Stimulated activated CD8-positive, alpha-beta memory T cell treated with anti-CD3 and anti-CD28 coated beads, Interleukin-12 subunit alpha, Interleukin-12 subunit beta, amount 100 ng/mL, for 24 hours (primary cell): ENCODE measurements around the gene IPO8.
"Not testable (repeated sequence)": the region's sequence is repeated elsewhere in the genome, so short reads cannot be mapped to it uniquely, and the experiment has no call there.

Source experiments
- DNase-seq: peaks from one replicate; pipeline ENCODE4 v3.0.0-alpha.2; 2020; ENCODE audit errors: extremely low read depth

IPO8 gene

DNA sequence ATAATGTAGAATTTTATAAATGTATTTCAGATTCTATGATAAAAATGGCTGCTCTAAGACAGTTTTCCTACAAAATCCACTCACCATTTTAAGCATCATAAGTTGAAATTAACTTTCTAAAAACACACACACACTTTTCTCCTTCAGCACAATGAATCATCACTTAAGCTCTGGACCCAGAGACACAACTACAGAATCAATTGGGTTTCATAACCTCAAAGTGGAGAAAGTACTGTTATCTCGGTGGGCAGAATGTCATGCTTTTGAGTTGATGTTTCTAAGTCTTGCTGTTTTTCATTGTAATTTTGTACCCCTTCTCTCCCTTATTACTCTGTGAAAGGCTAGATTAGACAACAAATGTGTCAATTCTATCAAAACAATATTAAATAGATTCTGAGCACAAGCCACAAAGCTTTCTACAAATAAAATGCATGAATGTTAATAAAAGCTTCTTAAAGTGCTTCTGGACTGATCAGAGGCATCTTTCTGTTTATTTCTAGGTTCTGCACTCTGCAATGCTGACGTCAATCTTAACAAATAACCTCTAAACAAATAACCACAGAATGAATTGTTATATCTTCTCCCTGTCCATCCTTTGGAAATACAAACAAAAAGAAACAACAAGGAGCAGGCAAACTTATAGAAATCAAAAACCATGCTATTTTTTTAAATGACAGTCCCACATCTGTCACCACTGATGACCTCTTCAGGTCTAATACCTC lies 8.2 kb downstream of the IPO8 start:
- DNase-seq: no peak

DNA sequence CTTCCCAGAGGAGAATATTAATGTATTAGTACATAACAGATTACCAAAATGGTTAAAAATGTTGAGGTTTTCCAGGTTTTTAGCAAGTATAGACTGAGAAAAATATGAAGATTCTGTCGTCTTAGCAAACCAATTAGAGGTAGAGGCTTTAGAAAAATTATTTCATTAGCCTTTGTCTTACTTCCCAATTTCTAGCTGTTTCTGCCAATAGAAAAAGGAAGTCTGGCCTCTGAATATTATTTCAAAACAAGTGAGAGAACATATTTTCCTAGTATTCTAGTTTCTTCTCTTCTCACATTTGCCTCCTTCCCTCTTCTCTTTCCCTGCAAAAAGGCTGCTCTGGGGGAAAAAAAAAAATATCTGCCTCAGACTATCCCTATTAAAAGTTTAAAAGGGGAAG lies 16.4 kb downstream of the IPO8 start:
- DNase-seq: no peak

DNA sequence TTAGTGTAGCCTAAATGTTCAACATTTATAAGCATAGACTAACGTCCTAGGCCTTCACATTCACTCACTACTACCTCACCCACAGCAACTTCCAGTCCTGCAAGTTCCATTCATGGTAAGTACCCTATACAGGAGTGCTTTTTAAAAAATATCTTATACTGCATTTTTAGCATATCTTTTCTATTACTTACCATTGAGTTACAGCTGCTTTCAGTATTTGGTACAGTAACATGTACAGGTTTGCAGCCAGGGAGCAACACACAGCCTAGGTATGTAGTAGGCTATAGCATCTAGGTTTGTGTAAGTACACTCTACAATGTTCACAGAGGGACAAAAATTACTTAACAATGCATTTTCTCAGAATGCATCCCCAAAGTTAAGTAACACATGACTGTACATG lies 17.4 kb downstream of the IPO8 start:
- no peak for DNase-seq

DNA sequence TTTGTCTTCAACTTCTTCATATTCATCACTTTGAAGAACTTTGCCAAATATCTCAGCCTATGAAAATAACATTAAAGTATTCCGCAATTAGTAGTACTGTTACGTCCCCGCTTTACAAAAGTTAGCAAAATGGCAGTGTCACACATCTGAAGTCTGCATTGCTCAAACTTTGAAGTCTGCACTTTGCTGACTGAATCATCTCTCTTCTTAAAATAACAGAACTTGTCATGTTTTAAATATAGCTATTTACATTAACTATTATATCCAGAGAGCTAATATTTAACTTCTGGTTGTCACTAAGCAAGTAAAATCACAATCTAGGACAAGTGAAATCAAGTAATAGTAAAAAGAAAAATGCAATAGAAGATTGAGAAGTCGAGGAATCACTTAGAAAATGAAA lies 34.5 kb downstream of the IPO8 start:
- DNase-seq: no peak

DNA sequence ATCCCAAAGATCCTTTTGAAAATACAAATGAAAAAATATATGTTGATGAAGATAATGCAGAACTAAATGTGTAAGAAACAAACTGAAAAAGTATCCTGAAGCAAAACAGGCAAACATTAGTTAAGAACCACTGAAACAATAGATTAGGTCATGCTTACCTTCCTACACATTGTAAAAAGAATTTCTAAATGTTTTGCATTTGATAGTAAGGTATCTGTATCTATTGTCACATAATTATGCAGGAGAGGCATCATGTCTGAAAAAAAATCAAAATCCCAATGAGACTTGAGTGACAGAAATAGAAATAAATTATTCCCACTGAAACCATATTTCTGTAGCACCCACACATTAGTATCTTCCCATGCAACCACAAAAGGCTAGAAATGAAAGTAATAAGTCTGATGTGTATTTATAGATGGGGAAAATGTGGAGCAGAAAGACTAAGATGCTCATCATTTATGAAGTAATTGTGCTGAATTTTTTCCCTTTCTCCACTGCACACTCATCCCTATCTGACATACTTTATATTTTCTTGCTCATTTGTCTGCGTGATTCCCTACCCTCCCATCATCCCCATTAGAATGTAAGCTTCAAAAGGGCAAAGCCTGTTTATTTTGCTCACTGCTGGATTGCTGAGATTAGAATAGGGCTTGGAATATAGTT lies 43.5 kb downstream of the IPO8 start:
- no peak for DNase-seq

DNA sequence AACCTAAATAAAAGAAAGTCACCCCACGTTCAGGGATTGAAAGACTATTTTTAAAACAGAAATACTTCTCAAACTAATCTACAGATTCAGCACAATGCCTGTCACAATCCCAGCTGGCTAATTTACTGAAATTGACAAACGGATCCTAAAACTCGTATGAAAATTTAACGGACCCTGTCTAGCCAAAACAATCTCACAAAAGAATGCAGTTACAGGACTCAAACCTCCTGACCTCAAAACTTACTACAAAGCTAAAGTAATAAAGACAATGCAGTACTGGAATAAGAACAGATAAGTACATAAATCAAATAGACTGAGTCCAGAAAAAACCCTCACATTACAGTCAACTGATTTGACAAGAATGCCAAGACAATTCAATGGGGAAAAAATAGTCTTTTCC lies 48.8 kb downstream of the IPO8 start:
- DNase-seq: no peak

DNA sequence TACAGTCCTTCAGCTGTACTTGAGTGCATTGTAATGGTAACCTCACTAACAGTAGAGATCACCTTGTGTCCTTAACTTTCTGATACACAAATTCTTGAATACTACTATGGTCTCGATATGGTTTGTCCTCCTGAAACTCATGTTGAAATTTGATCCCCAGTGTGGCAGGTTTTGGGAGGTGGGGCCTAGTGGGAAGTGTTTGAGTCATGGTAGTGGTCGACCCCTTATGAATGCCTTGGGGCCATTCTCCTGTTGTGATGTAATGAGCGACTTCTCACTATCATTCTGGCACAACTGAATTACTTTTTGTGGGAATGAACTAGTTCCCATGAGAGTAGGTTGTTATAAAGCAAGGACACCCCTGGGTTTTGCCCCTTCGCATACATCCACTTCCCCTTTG lies 52.3 kb downstream of the IPO8 start:
- DNase-seq: no peak

DNA sequence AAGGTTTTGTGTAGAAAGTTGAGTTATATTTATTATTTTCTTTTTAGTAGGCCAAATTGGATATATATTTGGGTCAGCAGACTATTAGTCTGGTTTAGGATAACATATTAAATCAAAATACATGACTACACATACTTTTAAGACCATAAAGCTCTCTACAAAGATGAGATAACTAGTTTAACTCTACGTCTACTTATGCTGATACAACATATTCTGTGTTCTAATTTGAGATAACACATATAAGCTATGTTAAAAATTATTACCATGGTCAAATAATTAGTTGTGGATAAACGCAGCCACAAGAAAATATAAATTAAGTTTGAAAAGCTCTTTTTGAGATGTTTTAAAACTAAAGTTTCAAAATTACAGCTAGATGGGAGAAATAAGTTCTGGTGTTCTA lies 55.3 kb downstream of the IPO8 start:
- no peak for DNase-seq

DNA sequence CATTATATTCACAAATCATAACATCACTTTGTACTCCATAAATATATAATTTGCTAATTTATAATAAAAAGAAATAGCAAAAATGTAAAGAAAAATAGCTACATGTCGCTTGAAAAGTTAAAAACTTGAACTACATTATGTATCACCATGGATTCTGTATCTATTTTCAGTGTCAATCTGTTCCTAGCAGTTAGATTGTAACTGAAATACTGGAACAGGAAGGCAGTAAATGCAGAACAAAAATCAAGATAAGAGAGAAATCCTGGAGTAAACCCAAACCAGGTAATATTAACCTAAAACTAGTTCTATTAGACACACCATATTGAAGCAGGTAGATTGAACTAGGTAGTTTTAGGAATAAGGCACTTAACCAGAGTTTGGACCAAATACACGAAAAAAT lies 60.3 kb downstream of the IPO8 start:
- DNase-seq: no peak

DNA sequence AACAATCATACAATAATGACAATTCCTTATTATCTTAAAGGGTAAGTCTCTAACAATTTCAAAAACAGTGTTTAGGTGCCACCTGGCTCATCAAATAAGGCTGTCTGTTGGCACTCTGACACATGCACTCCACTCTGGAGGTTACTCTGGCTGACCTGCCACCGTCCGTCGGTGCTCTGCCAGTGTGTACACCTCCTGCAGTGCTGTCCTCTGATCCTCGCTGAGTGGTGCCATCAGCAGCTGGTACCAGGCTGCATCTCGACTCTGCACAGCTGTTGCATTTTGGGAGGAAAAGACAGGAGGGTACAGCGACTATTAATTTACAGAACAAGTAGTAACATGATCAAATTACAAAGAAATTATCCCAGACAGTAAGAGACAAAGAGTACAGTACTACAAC lies 63.9 kb downstream of the IPO8 start:
- DNase-seq: no peak

DNA sequence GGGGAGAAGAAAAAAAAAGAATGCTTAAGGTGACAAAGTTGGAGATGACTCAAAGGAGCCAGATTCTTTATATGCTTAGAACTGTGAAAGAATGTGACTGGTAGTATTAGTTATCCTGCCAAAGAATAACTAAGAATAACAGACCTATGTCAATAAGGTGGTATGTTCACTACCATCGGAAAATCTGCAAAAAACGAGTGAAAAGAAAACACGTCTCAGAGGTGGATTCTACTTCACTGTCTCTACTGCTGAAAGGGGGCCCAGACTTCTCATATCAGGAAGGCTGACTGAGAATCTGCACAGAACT lies 64.7 kb downstream of the IPO8 start:
- no peak for DNase-seq

DNA sequence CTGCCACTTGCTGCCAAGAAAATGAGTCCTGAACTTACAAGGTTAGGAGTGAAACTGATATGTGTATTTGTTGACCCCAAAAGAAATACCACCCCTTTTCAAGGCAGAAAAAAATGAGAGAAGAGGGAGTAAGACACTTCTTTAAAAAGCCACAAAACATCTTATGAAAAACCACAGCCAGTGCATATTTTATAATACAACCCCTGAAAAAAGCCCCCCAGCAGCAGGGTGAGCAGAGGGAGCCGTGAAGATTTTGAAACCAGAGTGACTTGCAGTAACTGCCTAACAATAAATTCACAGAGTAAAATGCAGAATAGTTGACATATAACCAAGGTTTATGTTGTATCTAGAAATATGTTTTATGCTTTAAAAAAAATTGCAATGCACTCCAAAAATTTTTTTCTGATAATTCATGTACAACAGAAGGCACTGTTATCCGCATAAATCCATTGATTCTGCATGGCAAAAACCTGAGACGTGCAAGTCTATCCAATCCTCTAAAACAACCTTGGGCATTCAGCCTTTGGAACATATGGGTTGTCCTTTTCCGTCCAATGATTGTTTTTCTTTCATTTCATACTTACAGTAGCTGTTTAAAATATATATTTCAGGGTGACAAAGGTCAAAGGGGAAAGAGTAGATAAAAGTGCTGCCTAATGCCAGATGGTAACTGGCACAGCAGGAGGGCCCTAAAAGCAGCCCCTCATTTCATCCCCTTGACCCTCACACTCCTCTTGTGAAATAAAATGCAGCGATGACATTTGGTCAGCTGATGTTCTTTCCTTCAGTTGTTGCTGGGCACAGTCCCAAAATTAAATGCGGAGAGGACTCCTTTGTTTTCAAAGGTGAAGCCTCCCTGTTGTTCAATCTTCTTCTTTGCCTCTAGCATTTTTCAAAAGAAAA lies 65.3 kb downstream of the IPO8 start:
- DNase-seq: no peak

DNA sequence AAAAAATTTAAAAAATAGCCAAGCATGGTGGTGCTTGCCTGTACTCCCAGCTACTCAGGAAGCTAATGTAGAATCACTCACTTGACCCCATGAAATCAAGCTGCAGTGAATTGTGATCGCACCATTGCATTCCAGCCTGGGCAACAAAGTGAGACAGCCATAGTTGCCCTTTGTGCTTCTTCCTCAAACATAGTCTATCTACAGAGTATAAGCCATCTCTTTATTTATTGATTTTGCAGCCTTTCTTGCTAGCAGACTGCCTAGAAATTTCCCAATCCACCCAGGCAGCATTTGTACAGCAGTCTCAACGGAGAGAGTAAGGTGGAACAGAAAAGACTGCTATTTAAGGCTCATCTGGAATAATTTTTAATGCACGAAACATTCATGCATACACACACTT lies 68.8 kb downstream of the IPO8 start:
- no peak for DNase-seq

DNA sequence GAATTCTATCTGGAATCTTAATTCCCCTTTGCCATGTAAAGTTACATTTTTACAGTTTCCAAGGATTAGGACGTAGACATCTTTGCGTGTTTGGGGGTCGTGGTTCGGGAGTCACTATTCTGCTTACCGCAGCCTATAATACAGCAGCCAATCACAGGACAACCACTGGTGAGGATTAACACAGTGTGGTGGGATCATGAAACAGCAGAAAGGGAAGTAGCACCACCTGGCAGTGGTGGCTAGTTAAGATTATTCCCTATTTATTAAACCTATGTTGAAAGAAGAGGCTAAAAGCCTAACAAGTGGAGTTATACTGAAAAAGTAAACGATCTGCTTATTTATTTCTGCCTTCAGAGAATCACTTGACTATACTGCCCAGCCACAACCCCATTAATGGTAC lies 71.7 kb downstream of the IPO8 start:
- no peak for DNase-seq

DNA sequence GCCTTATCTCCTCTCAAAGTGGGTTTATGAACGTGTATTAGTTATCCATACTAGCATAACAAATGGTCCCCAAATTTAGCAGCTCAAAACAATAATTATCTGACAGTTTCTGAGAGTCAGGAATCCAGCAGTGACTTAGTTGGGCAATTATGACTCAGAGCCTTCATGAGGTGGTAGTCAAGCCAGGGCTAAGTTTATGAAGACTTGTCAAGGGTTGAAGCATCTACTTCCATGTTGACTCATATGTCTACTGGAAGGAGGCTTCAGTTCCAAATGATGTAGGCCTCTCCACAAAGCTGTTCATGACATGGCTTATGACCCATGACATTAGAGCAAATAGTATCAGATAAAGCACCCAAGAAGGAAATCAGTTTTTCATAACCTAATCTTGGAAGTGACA lies 73.2 kb downstream of the IPO8 start:
- DNase-seq: no peak

DNA sequence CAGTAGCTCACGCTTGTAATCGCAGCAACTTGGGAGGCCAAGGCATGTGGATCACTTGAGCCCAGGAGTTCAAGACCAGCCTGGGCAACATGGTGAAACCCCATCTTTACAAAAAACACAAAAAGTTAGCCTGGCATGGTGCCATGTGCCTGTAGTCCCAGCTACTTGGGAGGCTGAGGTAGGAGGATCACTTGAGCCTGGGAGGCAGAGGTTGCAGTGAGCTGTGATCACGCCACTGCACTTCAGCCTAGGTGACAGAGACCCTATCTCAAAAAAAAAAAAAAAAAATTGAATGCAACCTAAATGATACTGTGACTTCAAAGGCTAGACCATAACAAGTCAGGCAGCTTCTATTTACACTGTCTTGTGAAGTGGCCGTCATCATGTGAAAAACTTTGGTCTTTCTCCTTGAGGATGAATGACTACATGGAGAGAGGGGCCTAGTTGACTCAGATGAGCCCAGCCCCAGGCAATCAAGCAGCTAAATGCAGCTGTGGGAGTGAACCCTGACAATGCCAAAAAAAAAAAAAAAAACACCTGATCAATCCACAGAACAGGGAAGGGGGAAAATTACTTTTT lies 73.9 kb downstream of the IPO8 start:
- not testable (repeated sequence) for DNase-seq

DNA sequence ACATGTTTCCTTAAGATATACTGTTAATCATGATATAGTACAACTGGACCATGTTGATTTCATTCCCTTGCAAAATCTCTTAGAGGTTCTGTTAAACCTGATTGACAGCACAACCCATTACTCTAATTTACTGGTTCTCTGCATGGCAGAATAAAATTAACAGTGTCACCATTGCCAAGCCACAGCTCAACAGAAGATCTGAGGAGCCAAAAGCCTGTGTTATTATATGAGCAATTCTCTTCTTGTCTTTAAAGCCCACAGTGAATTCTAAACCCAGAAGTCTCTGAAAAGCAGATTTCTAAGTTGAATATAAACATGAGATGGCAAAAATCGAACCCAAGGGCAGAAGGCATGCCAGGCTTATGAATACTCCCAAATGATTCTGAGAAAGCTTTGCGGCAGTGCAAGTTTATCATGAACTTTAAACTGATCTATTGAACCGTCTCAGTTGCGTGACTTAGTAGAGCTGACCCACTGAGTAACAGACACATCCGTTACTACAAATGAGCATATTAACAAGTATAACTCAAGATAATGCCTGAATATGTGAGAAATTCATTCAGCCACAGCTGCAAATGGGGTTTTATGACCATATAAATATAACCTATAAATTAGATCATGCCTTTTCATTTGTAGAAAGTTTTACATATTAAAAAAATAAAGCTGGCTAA lies 78.2 kb downstream of the IPO8 start:
- no peak for DNase-seq

DNA sequence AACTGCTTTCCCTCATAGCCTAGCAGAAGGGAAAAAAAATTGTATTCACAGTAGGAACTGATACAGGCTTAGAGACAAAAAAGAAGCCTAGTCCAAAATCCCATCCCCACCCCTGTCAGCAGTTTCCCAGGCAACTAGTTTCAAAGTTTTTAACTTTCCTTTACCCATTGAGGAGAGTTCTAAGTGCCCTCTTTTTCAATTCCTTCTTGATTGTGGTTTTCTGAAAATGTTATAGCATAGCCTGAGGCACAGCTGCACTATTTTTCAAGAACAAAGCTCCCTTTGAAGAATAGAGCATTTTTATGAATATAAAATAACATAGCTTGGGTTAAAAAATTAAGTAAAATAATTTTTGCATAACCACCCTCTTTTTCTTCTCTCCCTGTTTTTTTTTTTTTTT lies 81.6 kb downstream of the IPO8 start:
- DNase-seq: no peak

DNA sequence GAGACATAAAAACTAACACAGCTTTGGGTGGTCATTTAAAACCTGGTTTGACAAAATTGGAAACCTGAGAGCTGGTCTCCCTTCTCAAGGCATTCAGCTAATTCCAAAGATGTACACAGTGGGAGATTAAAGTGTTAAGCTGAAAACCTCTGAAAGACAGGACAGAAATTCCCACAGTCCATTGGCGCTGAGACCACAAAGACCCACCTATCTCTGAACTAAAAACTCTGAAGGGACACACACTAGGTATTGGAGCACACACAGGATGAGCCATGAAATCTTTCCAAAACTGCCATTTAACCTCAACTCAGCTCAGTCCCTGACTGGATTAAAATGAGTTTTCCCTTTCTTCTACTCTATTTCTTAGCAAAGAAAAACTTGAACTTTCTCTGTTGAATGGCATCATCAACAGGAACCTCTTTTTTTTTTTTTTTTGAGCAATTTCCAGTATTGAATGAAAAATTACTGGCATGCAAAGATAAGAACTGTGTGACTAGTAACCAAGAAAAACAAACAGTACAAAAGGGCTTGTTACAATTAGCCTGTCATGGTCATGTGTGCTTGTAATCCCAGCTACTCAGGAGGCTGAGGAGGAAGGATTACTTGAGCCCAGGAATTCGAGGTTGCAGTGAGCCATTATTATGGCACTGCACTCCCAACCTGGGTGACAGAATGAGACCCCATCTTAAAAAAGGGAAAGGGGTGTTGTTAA lies 82.4 kb downstream of the IPO8 start:
- DNase-seq: no peak

DNA sequence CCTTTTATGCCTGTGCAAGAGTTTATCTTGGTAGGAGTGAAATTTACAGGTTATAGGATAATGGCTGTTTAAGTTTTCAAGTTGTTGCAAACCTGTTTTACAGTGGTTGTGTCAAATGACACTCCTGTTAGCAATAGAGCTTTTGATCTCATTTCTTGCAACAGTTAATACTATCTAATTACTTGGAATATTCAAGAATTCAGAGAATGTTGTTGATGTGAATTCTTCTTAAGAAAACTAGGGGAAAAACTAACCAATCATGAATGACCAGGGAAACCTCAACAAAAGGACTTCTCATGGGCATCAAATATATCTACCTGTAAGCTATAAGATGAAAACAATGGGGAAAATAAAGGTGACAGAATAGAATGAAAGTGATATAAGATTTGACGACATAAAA lies 85.0 kb downstream of the IPO8 start:
- DNase-seq: no peak

DNA sequence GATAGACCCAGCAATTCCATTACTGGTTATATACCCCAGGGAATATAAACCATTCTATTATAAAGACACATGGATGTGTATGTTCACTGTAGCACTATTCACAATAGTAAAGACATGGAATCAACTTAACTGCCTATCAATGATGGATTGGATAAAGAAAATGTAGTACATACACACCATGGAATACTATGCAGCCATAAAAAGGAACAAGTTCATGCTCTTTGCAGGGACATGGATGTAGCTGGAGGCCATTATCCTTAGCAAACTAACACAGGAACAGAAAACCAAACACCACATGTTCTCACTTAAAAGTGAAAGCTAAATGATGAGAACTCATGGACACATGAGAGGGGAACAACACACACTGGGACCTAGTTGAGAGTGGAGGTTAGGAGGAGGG lies 85.8 kb downstream of the IPO8 start:
- DNase-seq: not testable (repeated sequence)
